GM12892 (cell line): ENCODE measurements around the gene CFL1.

Experiments used
- POLR2A ChIP-seq: IDR thresholded peaks from 2 replicates; pipeline ENCODE4 v1.6.1; 2011; ENCODE audit warnings: low read depth, low read length, control low read depth
- POLR2AphosphoS5 ChIP-seq: IDR thresholded peaks from 2 replicates; pipeline ENCODE4 v1.6.1; 2011; ENCODE audit warnings: low read depth, low read length, control low read depth

- TF ChIP-seq POLR2AphosphoS5 (peak; percentile 96), POLR2A (peak; percentile 99)
These were observed 32.6 kb upstream of the CFL1 start, which contains the start of gene CCDC85B for GRCh38 chr11:65890324-65891218.
